ENCODE measurements around the gene C1QTNF9. TPM values are rescaled to one million over a fixed set of nuclear protein-coding genes. Genes with fewer than 3 reads are reported as not detected.

C1QTNF9 gene
- total and polyA plus RNA-seq, 4 donors, result 0.13 to 0.99 (median 0.42) TPM; not detected in 1

GRCh38 chr13:24288870-24289269 lies 20.5 kb upstream of the C1QTNF9 start:
- no peaks in the 10 kb centered on the region for H3K9me3 ChIP-seq (ENCODE audit: control insufficient read depth, low read length)
- no peak overlapping the region for H3K27ac ChIP-seq (ENCODE audit: low read depth in 1 of 2, low read length in 2 of 2)
- H3K4me3 ChIP-seq (ENCODE audit: low read length in 2 of 2), result no peak overlapping the region
- no peaks in the 10 kb centered on the region for H3K4me1 ChIP-seq (ENCODE audit: control insufficient read depth in 1 of 2, insufficient read depth in 2 of 2, low read length in 2 of 2)
- peaks cover 0 to 6% of the 10 kb centered on the region in 2 donors for H3K36me3 ChIP-seq (ENCODE audit: control insufficient read depth in 1 of 2, insufficient read depth in 2 of 2, low read length in 1 of 2)
- intact Hi-C loops (cut with DNase I), result no loop called here
- DNase-seq (no peak), ATAC-seq (ENCODE audit: low FRiP score) (no peak)
- H3K27me3 ChIP-seq (ENCODE audit: control insufficient read depth in 1 of 2, insufficient read depth in 2 of 2, low read length in 1 of 2), result no peaks in the 10 kb centered on the region
- 48 to 59% methylated on average over 5 of the region's 5 CpGs for WGBS, 2 donors

DNA sequence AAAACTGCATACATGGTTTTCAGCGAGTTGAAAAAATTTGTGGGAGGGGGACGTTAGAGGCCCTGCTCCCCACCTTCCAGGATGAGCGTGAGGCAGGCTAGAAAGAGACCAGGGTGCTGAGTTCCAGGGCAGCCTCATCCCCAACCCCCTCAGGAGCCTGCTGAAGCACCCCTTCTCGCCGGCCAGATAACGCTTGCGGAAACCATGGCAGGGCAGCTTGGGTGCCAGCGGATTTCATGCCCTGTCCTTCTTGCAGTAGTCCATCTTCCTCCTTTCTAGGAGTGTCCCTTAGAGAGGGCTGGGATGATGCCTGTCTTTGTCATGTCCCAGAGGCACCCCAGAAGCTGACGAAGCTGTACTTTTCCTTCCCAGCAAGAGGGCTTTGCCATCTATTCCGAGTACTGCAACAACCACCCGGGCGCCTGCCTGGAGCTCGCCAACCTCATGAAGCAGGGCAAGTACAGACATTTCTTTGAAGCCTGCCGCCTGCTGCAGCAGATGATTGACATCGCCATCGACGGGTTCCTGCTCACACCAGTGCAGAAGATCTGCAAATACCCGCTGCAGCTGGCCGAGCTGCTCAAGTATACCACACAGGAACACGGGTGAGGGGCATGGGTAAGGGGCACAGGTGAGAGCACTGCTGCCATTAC lies 19.0 kb upstream of the C1QTNF9 start:
- H3K4me3 ChIP-seq (ENCODE audit: low read length in 2 of 2), result no peak overlapping the region
- H3K9me3 ChIP-seq (ENCODE audit: control insufficient read depth, low read length), result no peaks in the 10 kb centered on the region
- H3K27ac ChIP-seq (ENCODE audit: low read depth in 1 of 2, low read length in 2 of 2), result no peak overlapping the region
- no peaks in the 10 kb centered on the region for H3K4me1 ChIP-seq (ENCODE audit: control insufficient read depth in 1 of 2, insufficient read depth in 2 of 2, low read length in 2 of 2)
- no peaks in the 10 kb centered on the region for H3K27me3 ChIP-seq (ENCODE audit: control insufficient read depth in 1 of 2, insufficient read depth in 2 of 2, low read length in 1 of 2)
- peaks cover 0 to 8% of the 10 kb centered on the region in 2 donors for H3K36me3 ChIP-seq (ENCODE audit: control insufficient read depth in 1 of 2, insufficient read depth in 2 of 2, low read length in 1 of 2)
- intact Hi-C loops (cut with DNase I), result no loop called here
- no peak for ATAC-seq (ENCODE audit: low FRiP score)
- peak in 1 of 2 donors; percentile 56 for DNase-seq
- WGBS, 2 donors, result 95 to 96% methylated on average over 20 of the region's 20 CpGs

GRCh38 chr13:24292481-24292880 lies 16.9 kb upstream of the C1QTNF9 start:
- H3K36me3 ChIP-seq (ENCODE audit: control insufficient read depth in 1 of 2, insufficient read depth in 2 of 2, low read length in 1 of 2), result peaks cover 0 to 13% of the 10 kb centered on the region in 2 donors
- H3K9me3 ChIP-seq (ENCODE audit: control insufficient read depth, low read length), result no peaks in the 10 kb centered on the region
- no peak overlapping the region for H3K4me3 ChIP-seq (ENCODE audit: low read length in 2 of 2)
- H3K27ac ChIP-seq (ENCODE audit: low read depth in 1 of 2, low read length in 2 of 2), result no peak overlapping the region
- no peaks in the 10 kb centered on the region for H3K27me3 ChIP-seq (ENCODE audit: control insufficient read depth in 1 of 2, insufficient read depth in 2 of 2, low read length in 1 of 2)
- WGBS, 2 donors, result 91 to 94% methylated on average over 6 of the region's 6 CpGs
- no peaks in the 10 kb centered on the region for H3K4me1 ChIP-seq (ENCODE audit: control insufficient read depth in 1 of 2, insufficient read depth in 2 of 2, low read length in 2 of 2)
- intact Hi-C loops (cut with DNase I), result no loop called here
- DNase-seq (no peak), ATAC-seq (ENCODE audit: low FRiP score) (no peak)

GRCh38 chr13:24293746-24294145 lies 15.6 kb upstream of the C1QTNF9 start:
- peaks cover 0 to 18% of the 10 kb centered on the region in 2 donors for H3K36me3 ChIP-seq (ENCODE audit: control insufficient read depth in 1 of 2, insufficient read depth in 2 of 2, low read length in 1 of 2)
- 90 to 91% methylated on average over 10 of the region's 10 CpGs for WGBS, 2 donors
- DNase-seq, result no peak
- no peaks in the 10 kb centered on the region for H3K9me3 ChIP-seq (ENCODE audit: control insufficient read depth, low read length)
- H3K4me3 ChIP-seq (ENCODE audit: low read length in 2 of 2), result no peak overlapping the region
- H3K4me1 ChIP-seq (ENCODE audit: control insufficient read depth in 1 of 2, insufficient read depth in 2 of 2, low read length in 2 of 2), result no peaks in the 10 kb centered on the region
- H3K27ac ChIP-seq (ENCODE audit: low read depth in 1 of 2, low read length in 2 of 2), result no peak overlapping the region
- intact Hi-C loops (cut with DNase I), result no loop called here
- ATAC-seq (ENCODE audit: low FRiP score), result no peak
- no peaks in the 10 kb centered on the region for H3K27me3 ChIP-seq (ENCODE audit: control insufficient read depth in 1 of 2, insufficient read depth in 2 of 2, low read length in 1 of 2)

- intact Hi-C loops (cut with DNase I), result no loop called here
- Histone ChIP-seq H3K27ac (ENCODE audit: low read depth in 1 of 2, low read length in 2 of 2) (no peak overlapping the region), H3K27me3 (ENCODE audit: control insufficient read depth in 1 of 2, insufficient read depth in 2 of 2, low read length in 1 of 2) (no peaks in the 10 kb centered on the region), H3K9me3 (ENCODE audit: control insufficient read depth, low read length) (no peaks in the 10 kb centered on the region), H3K36me3 (ENCODE audit: control insufficient read depth in 1 of 2, insufficient read depth in 2 of 2, low read length in 1 of 2) (peaks cover 0 to 20% of the 10 kb centered on the region in 2 donors), H3K4me1 (ENCODE audit: control insufficient read depth in 1 of 2, insufficient read depth in 2 of 2, low read length in 2 of 2) (no peaks in the 10 kb centered on the region), H3K4me3 (ENCODE audit: low read length in 2 of 2) (no peak overlapping the region)
- DNase-seq (peak in 1 of 2 donors; percentile 54), ATAC-seq (ENCODE audit: low FRiP score) (no peak)
- 94 to 95% methylated on average over 16 of the region's 16 CpGs for WGBS, 2 donors
Measured at GRCh38 chr13:24299488-24300114, 9.8 kb upstream of the C1QTNF9 start.

- no peak overlapping the region for H3K4me3 ChIP-seq (ENCODE audit: low read length in 2 of 2)
- H3K27ac ChIP-seq (ENCODE audit: low read depth in 1 of 2, low read length in 2 of 2), result no peak overlapping the region
- intact Hi-C loops (cut with DNase I), result no loop called here
- DNase-seq (no peak), ATAC-seq (ENCODE audit: low FRiP score) (no peak)
- 92 to 95% methylated on average over 12 of the region's 12 CpGs for WGBS, 2 donors
- H3K9me3 ChIP-seq (ENCODE audit: control insufficient read depth, low read length), result no peaks in the 10 kb centered on the region
- H3K27me3 ChIP-seq (ENCODE audit: control insufficient read depth in 1 of 2, insufficient read depth in 2 of 2, low read length in 1 of 2), result no peaks in the 10 kb centered on the region
- H3K36me3 ChIP-seq (ENCODE audit: control insufficient read depth in 1 of 2, insufficient read depth in 2 of 2, low read length in 1 of 2), result peaks cover 0 to 20% of the 10 kb centered on the region in 2 donors
- no peaks in the 10 kb centered on the region for H3K4me1 ChIP-seq (ENCODE audit: control insufficient read depth in 1 of 2, insufficient read depth in 2 of 2, low read length in 2 of 2)
Measured at GRCh38 chr13:24301434-24301833, 7.9 kb upstream of the C1QTNF9 start.

GRCh38 chr13:24301911-24302310 lies 7.5 kb upstream of the C1QTNF9 start:
- H3K4me3 ChIP-seq (ENCODE audit: low read length in 2 of 2), result no peak overlapping the region
- no peak overlapping the region for H3K27ac ChIP-seq (ENCODE audit: low read depth in 1 of 2, low read length in 2 of 2)
- no peaks in the 10 kb centered on the region for H3K9me3 ChIP-seq (ENCODE audit: control insufficient read depth, low read length)
- no peaks in the 10 kb centered on the region for H3K27me3 ChIP-seq (ENCODE audit: control insufficient read depth in 1 of 2, insufficient read depth in 2 of 2, low read length in 1 of 2)
- no peak for ATAC-seq (ENCODE audit: low FRiP score)
- intact Hi-C loops (cut with DNase I), result no loop called here
- H3K36me3 ChIP-seq (ENCODE audit: control insufficient read depth in 1 of 2, insufficient read depth in 2 of 2, low read length in 1 of 2), result peaks cover 0 to 19% of the 10 kb centered on the region in 2 donors
- DNase-seq, result no peak
- 90% methylated on average over 7 of the region's 7 CpGs for WGBS, 2 donors
- no peaks in the 10 kb centered on the region for H3K4me1 ChIP-seq (ENCODE audit: control insufficient read depth in 1 of 2, insufficient read depth in 2 of 2, low read length in 2 of 2)

DNA sequence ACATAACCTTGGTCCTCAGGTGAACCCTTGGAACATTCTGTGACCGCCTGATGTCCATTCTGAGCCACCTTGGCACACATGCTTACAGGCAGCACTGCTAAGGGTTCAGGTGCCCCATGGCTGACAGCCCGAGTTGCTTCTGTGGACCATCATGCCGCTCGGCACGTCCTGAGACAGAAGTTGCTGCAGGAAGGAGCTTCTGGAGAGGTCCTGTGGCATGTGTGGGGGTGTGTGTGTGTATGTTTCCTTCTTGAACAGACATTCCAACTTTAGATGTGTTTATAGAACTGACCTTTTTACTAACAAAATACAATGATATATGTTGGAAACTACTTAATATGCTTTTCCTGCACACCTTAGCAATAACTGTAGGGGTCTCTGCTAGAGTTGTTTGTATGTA lies 4.8 kb upstream of the C1QTNF9 start:
- DNase-seq (no peak), ATAC-seq (ENCODE audit: low FRiP score) (no peak)
- intact Hi-C loops (cut with DNase I), result no loop called here
- Histone ChIP-seq H3K4me1 (ENCODE audit: control insufficient read depth in 1 of 2, insufficient read depth in 2 of 2, low read length in 2 of 2) (no peaks in the 10 kb centered on the region), H3K9me3 (ENCODE audit: control insufficient read depth, low read length) (no peaks in the 10 kb centered on the region), H3K27me3 (ENCODE audit: control insufficient read depth in 1 of 2, insufficient read depth in 2 of 2, low read length in 1 of 2) (no peaks in the 10 kb centered on the region), H3K4me3 (ENCODE audit: low read length in 2 of 2) (no peak overlapping the region), H3K27ac (ENCODE audit: low read depth in 1 of 2, low read length in 2 of 2) (no peak overlapping the region), H3K36me3 (ENCODE audit: control insufficient read depth in 1 of 2, insufficient read depth in 2 of 2, low read length in 1 of 2) (peaks cover 0 to 7% of the 10 kb centered on the region in 2 donors)
- WGBS, 2 donors, result 96% methylated on average over 5 of the region's 5 CpGs

GRCh38 chr13:24306632-24307031 lies 2.7 kb upstream of the C1QTNF9 start:
- no peak for ATAC-seq (ENCODE audit: low FRiP score)

More at GRCh38 chr13:24306632-24307031, 2.7 kb upstream of the C1QTNF9 start:
- Histone ChIP-seq H3K4me3 (ENCODE audit: low read length in 2 of 2) (no peak overlapping the region), H3K36me3 (ENCODE audit: control insufficient read depth in 1 of 2, insufficient read depth in 2 of 2, low read length in 1 of 2) (peaks cover 0 to 4% of the 10 kb centered on the region in 2 donors), H3K27ac (ENCODE audit: low read depth in 1 of 2, low read length in 2 of 2) (no peak overlapping the region), H3K4me1 (ENCODE audit: control insufficient read depth in 1 of 2, insufficient read depth in 2 of 2, low read length in 2 of 2) (no peaks in the 10 kb centered on the region), H3K9me3 (ENCODE audit: control insufficient read depth, low read length) (no peaks in the 10 kb centered on the region), H3K27me3 (ENCODE audit: control insufficient read depth in 1 of 2, insufficient read depth in 2 of 2, low read length in 1 of 2) (no peaks in the 10 kb centered on the region)
- WGBS, 2 donors, result 58 to 65% methylated on average over 1 of the region's 1 CpG
- DNase-seq, result no peak
- intact Hi-C loops (cut with DNase I), result no loop called here
